H1 (cell line): ENCODE data around the gene MTFP1. TPM values are rescaled to one million over a fixed set of nuclear protein-coding genes. Genes with fewer than 3 reads are reported as not detected.

ENCODE experiments used
- CTCF ChIA-PET: fragments of 300-600 bp; sonication (Branson Sonifier 250); formaldehyde crosslinking; loops from one replicate; lab custom pipeline; 2021; ENCODE audit not compliant: partially characterized antibody; lab: Charles Lee
- POLR2A ChIA-PET: fragments of 300-600 bp; sonication (Branson Sonifier 250); formaldehyde crosslinking; loops from one replicate; lab custom pipeline; 2021; ENCODE audit warnings: inconsistent platforms; ENCODE audit not compliant: partially characterized antibody; lab: Charles Lee
- DNase-seq, 2 experiments: peaks; one replicate each; pipeline versions ENCODE4 v3.0.0 to v3.0.0-alpha.2; 2010 to 2022; ENCODE audit warnings: low spot score in 2 of 2, low read depth in 1 of 2, mixed read lengths in 1 of 2
- FAIRE-seq: peaks from 2 replicates; lab custom pipeline; 2011; peaks lifted over from hg19 to GRCh38; lab: Jason Lieb, UNC
- H2AFZ ChIP-seq: 2 replicates; pipeline ENCODE4 v1.8.1; 2012; ENCODE audit warnings: low read length, inconsistent platforms
- H2AK5ac ChIP-seq: 2 replicates; pipeline ENCODE4 v1.6.1; 2013; ENCODE audit warnings: low read depth, low read length
- H2BK120ac ChIP-seq: replicated peaks from 2 replicates; pipeline ENCODE3; 2013; ENCODE audit warnings: low read depth, low read length, inconsistent platforms
- H2BK12ac ChIP-seq: 2 replicates; pipeline ENCODE4 v1.6.1; 2013; ENCODE audit warnings: low read depth, low read length
- H2BK15ac ChIP-seq: 2 replicates; pipeline ENCODE4 v1.6.1; 2013; ENCODE audit warnings: low read length
- H2BK20ac ChIP-seq: 2 replicates; pipeline ENCODE4 v1.6.1; 2013; ENCODE audit warnings: low read length
- H2BK5ac ChIP-seq: 2 replicates; pipeline ENCODE4 v1.6.1; 2013; ENCODE audit warnings: low read depth, low read length
- H3K14ac ChIP-seq: 2 replicates; pipeline ENCODE4 v1.6.1; 2013; ENCODE audit warnings: inconsistent platforms; ENCODE audit not compliant: insufficient read length
- H3K18ac ChIP-seq: 2 replicates; pipeline ENCODE4 v1.6.1; 2013; ENCODE audit warnings: low read length; ENCODE audit errors: extremely low read depth
- H3K23ac ChIP-seq: 2 replicates; pipeline ENCODE4 v1.6.1; 2013; ENCODE audit warnings: inconsistent platforms; ENCODE audit not compliant: insufficient read length
- H3K23me2 ChIP-seq: 2 replicates; pipeline ENCODE4 v1.6.1; 2013; ENCODE audit warnings: low read depth, low read length
- H3K27ac ChIP-seq: 2 replicates; pipeline ENCODE4 v1.6.1; 2011; ENCODE audit warnings: low read depth, low read length, inconsistent platforms
- H3K27me3 ChIP-seq, 4 experiments: replicated peaks in 1 of 4; 1 replicate in 1 of 4; 2 replicates in 3 of 4; pipeline versions ENCODE4 v1.6.1 to v1.8.1; 2011 to 2013; ENCODE audit warnings: low read length in 3 of 4, mild to moderate bottlenecking in 3 of 4, inconsistent platforms in 2 of 4, mixed read lengths in 2 of 4, moderate library complexity in 1 of 4; ENCODE audit not compliant: control insufficient read depth in 3 of 4, insufficient read depth in 3 of 4; ENCODE audit errors: extremely low read depth in 1 of 4
- H3K36me3 ChIP-seq, 4 experiments: 2 replicates each; pipeline versions ENCODE4 v1.6.1 to v1.8.1; 2011 to 2013; ENCODE audit warnings: mild to moderate bottlenecking in 4 of 4, low read length in 3 of 4, moderate library complexity in 2 of 4, control low read depth in 1 of 4, inconsistent platforms in 1 of 4; ENCODE audit not compliant: insufficient read depth in 4 of 4, control insufficient read depth in 2 of 4
- H3K4ac ChIP-seq: replicated peaks from 2 replicates; pipeline ENCODE3; 2013; ENCODE audit warnings: low read length, low read depth, mixed read lengths, inconsistent platforms; ENCODE audit not compliant: insufficient read length
- H3K4me1 ChIP-seq, 4 experiments: replicated peaks in 1 of 4; 1 replicate in 1 of 4; 2 replicates in 3 of 4; pipeline versions ENCODE4 v1.6.1 to v1.8.1; 2011 to 2013; ENCODE audit warnings: low read length in 3 of 4, inconsistent platforms in 2 of 4, mixed read lengths in 1 of 4; ENCODE audit not compliant: insufficient read depth in 4 of 4, control insufficient read depth in 3 of 4
- H3K4me2 ChIP-seq, 2 experiments: 2 replicates each; pipeline versions ENCODE4 v1.6.1 to v1.8.1; 2011 to 2013; ENCODE audit warnings: low read depth in 2 of 2, low read length in 2 of 2, control low read depth in 1 of 2, inconsistent platforms in 1 of 2, mild to moderate bottlenecking in 1 of 2; ENCODE audit not compliant: insufficient read depth in 1 of 2
- H3K4me3 ChIP-seq, 4 experiments: fragments of 200-600, 300-600 bp in 1 of 4; sonication (generic), shearing (Covaris generic), sonication (Bioruptor Twin) in 1 of 4; 2 replicates each; pipeline versions ENCODE4 v1.5.1 to v1.8.1; 2011 to 2016; ENCODE audit warnings: low read length in 4 of 4, low read depth in 3 of 4, control low read depth in 2 of 4, inconsistent platforms in 2 of 4, mild to moderate bottlenecking in 2 of 4, mixed read lengths in 1 of 4, moderate library complexity in 1 of 4; ENCODE audit not compliant: insufficient read depth in 2 of 4; ENCODE audit errors: extremely low read depth in 1 of 4
- H3K56ac ChIP-seq: replicated peaks from 2 replicates; pipeline ENCODE3; 2013; ENCODE audit warnings: low read depth, mild to moderate bottlenecking, mixed read lengths, low read length, inconsistent platforms; ENCODE audit not compliant: insufficient read length
- H3K79me1 ChIP-seq: 2 replicates; pipeline ENCODE4 v1.6.1; 2013; ENCODE audit warnings: low read depth, low read length, control low read depth
- H3K79me2 ChIP-seq, 2 experiments: 2 replicates each; pipeline versions ENCODE4 v1.6.1 to v1.8.1; 2012 to 2013; ENCODE audit warnings: low read length in 2 of 2, mild to moderate bottlenecking in 2 of 2, inconsistent platforms in 1 of 2; ENCODE audit not compliant: insufficient read depth in 2 of 2, control insufficient read depth in 1 of 2
- H3K9ac ChIP-seq, 4 experiments: replicated peaks in 1 of 4; 1 replicate in 1 of 4; 2 replicates in 3 of 4; pipeline versions ENCODE4 v1.6.1 to v1.8.1; 2011 to 2013; ENCODE audit warnings: low read depth in 3 of 4, low read length in 3 of 4, control low read depth in 2 of 4, mild to moderate bottlenecking in 2 of 4, moderate library complexity in 2 of 4, inconsistent platforms in 1 of 4; ENCODE audit errors: extremely low read depth in 1 of 4
- H3K9me3 ChIP-seq, 2 experiments: 2 replicates each; pipeline versions ENCODE4 v1.6.1 to v1.8.1; 2012 to 2013; ENCODE audit warnings: mild to moderate bottlenecking in 2 of 2, moderate library complexity in 2 of 2, control low read depth in 1 of 2, inconsistent platforms in 1 of 2, low read depth in 1 of 2, low read length in 1 of 2, mixed read lengths in 1 of 2; ENCODE audit not compliant: insufficient read depth in 2 of 2
- H4K20me1 ChIP-seq, 2 experiments: replicated peaks in 1 of 2; 2 replicates each; pipeline versions ENCODE3 to v1.8.1; 2011 to 2013; ENCODE audit warnings: inconsistent platforms in 2 of 2, low read length in 2 of 2, mild to moderate bottlenecking in 1 of 2; ENCODE audit not compliant: insufficient read depth in 2 of 2, control insufficient read depth in 1 of 2
- H4K5ac ChIP-seq: 2 replicates; pipeline ENCODE4 v1.6.1; 2013; ENCODE audit warnings: low read length, low read depth, mixed read lengths, inconsistent platforms; ENCODE audit not compliant: insufficient read length
- H4K8ac ChIP-seq: 2 replicates; pipeline ENCODE4 v1.8.0; 2013; ENCODE audit warnings: mild to moderate bottlenecking, moderate library complexity, low read length, inconsistent platforms; ENCODE audit not compliant: insufficient read depth; ENCODE audit errors: extremely low read depth
- H4K91ac ChIP-seq: replicated peaks from 2 replicates; pipeline ENCODE3; 2013; ENCODE audit warnings: low read length, mixed read lengths, inconsistent platforms; ENCODE audit not compliant: insufficient read length
- CTBP2 ChIP-seq: IDR thresholded peaks from 2 replicates; pipeline ENCODE4 v1.7.0; 2011; ENCODE audit warnings: borderline replicate concordance, mild to moderate bottlenecking, moderate library complexity, mixed read lengths, low read length; ENCODE audit not compliant: insufficient read depth, insufficient read length
- GABPA ChIP-seq: IDR thresholded peaks from 2 replicates; pipeline ENCODE4 v1.6.1; 2011; ENCODE audit warnings: mild to moderate bottlenecking, low read length, moderate library complexity, borderline replicate concordance; ENCODE audit not compliant: insufficient read depth
- KDM1A ChIP-seq: fragments of 200-600, 300-600 bp; sonication (generic); IDR thresholded peaks from 2 replicates; pipeline ENCODE4 v1.7.1; 2016; ENCODE audit warnings: mild to moderate bottlenecking, low read length, borderline replicate concordance
- WGBS, 2 experiments: shearing (Covaris generic) in 1 of 2; methylation state at CpG; one replicate each; pipeline versions ENCODE4 v1.1.6 to v1.1.7; 2013 to 2015; ENCODE audit warnings: low lambda C conversion rate in 2 of 2, mixed read lengths in 2 of 2, inconsistent platforms in 1 of 2, low coverage in 1 of 2, missing lambda C conversion rate in 1 of 2; ENCODE audit not compliant: insufficient replicate concordance in 2 of 2, insufficient coverage in 1 of 2, insufficient read length in 1 of 2; ENCODE audit errors: extremely low coverage in 1 of 2, missing lambda C conversion rate in 1 of 2; 5-methylcytosine and 5-hydroxymethylcytosine counted together
- polyA plus RNA-seq, 7 experiments: library from polyadenylated mRNA; depleted of rRNA in 3 of 7; stranded (reverse) in 5 of 7; unstranded in 2 of 7; fragments of >200 nt in 5 of 7; fragments of 200-250 nt in 2 of 7; gene quantifications; 1 replicate in 5 of 7; 2 replicates in 1 of 7; 4 replicates in 1 of 7; pipeline versions ENCODE4 v1.2.1 to v1.2.3, GENCODE V29; 2011 to 2013; ENCODE audit warnings: missing spikeins in 2 of 7, mixed read lengths in 2 of 7
- total RNA-seq: library from RNA; stranded (reverse); fragmentation: NEBNext Ultra II Directional; extraction: Animal tissue kit (Norgen Biotek cat#: 25700); gene quantifications from 2 replicates; pipeline ENCODE4 v1.2.1, GENCODE V29; 2021

MTFP1 gene
- total and polyA plus RNA-seq, 2 of the 8 experiments (the other 6 are each of a cell fraction or from before 2014, with no cell fraction given), result 59.8 to 98.8 TPM

DNA sequence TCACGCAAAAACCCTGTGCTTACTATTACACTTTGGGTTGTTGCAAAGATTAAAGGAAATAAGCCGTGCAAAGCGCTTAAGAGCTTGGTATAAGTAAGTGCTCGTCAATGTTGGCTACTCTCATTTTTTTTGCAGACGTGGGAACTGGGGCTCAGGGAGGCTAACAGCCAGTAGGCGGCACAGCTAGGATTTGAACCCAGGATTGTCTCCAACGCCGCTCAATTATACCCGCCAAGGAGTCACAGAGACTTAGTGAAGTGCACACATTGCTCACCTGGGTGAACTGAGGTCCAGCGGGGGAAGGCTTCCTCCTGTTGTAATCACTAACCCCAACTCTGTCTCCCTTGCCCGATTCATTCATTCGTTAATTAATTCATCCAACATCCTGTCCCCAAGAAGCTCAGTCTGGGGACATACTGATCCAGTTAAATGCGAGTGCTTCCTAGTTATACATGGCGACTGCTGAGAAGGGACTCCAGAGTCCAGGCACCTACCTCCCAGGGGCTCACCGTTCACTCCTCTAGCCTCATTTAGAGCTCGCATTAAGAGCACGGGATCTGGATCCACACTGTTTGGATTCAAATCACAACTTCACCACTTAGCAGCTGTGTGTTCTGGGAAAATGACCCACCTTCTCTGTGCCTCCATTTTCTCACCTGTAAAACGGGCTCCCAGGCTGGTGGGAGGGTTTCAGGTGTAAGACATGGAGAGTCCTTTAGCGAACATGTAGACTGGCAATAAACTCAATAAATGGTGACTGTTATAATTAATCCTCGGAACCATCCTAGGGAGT is 838 bp upstream of the MTFP1 start:
- H3K4ac ChIP-seq, result no peak overlapping the region
- H3K9me3 ChIP-seq, result no peaks in the 10 kb centered on the region
- H2BK120ac ChIP-seq, result no peak overlapping the region
- peaks cover 0 to 20% of the 10 kb centered on the region in 2 experiments for H4K20me1 ChIP-seq
- H3K79me1 ChIP-seq, result no peaks in the 10 kb centered on the region; the same call in 1 of the 2 replicates
- no peak overlapping the region for H2AK5ac ChIP-seq
- H2BK12ac ChIP-seq, result no peak overlapping the region
- H4K8ac ChIP-seq, result no peak overlapping the region
- FAIRE-seq (no peak), DNase-seq (peak in 1 of 2 experiments; percentile 60)
- POLR2A ChIA-PET, result interaction anchor here (0.7 to 5.2 kb wide), 21 partner anchors 10 to 323 kb away, joined by 3 to 39 read pairs (median 5); partner anchors contain the start of genes CASTOR1, CCDC157, SEC14L2 and SF3A1
- H3K36me3 ChIP-seq, result peaks cover 2 to 13% (median 7%) of the 10 kb centered on the region in 4 experiments; a peak in 6 of 8 replicates
- H3K27me3 ChIP-seq, result no peaks in the 10 kb centered on the region
- H2BK5ac ChIP-seq, result peak overlapping the region; percentile 15; the same call in 1 of the 2 replicates
- H2BK20ac ChIP-seq, result no peak overlapping the region
- H3K23me2 ChIP-seq, result peaks cover 22% of the 10 kb centered on the region
- no peak overlapping the region for H3K27ac ChIP-seq
- H3K9ac ChIP-seq, result peak overlapping the region in 1 of 4 experiments; percentile 26; a peak in 2 of 7 replicates
- CTCF ChIA-PET, result interaction anchor here (0.6 to 12.0 kb wide), 14 partner anchors 8 to 654 kb away, joined by 3 to 164 read pairs (median 4); partner anchors contain the start of gene SEC14L2
- peaks cover 0 to 7% of the 10 kb centered on the region in 2 experiments; a peak in 1 of 4 replicates for H3K79me2 ChIP-seq
- H3K18ac ChIP-seq, result no peak overlapping the region
- H3K56ac ChIP-seq, result no peak overlapping the region
- WGBS, 2 experiments, result 37% methylated on average over 20 of the region's 20 CpGs; no CpG with 5 or more reads in 1 of the 2 experiments
- peaks cover 6 to 25% (median 13%) of the 10 kb centered on the region in 4 experiments for H3K4me1 ChIP-seq
- no peak overlapping the region for H3K23ac ChIP-seq
- peak overlapping the region; percentile 20 for H4K5ac ChIP-seq
- peak overlapping the region; percentile 76 for H2AFZ ChIP-seq
- H3K4me3 ChIP-seq, result peak overlapping the region; percentile 66 to 88 (median 80)
- no peak overlapping the region; the same call in 1 of the 2 replicates for H2BK15ac ChIP-seq
- H3K14ac ChIP-seq, result no peak overlapping the region
- H3K4me2 ChIP-seq, result peak overlapping the region; percentile 70 to 71
- H4K91ac ChIP-seq, result no peak overlapping the region
- TF ChIP-seq CTBP2 (no peak), KDM1A (peak; percentile 34; the same call in 1 of the 2 replicates), GABPA (no peak)
